Endothelial cell of umbilical vein (primary cell): ENCODE data around the gene SH3GL1. TPM values are rescaled to one million over a fixed set of nuclear protein-coding genes. Genes with fewer than 3 reads are reported as not detected.

ENCODE experiments used
- BruUV-seq: library from RNA; stranded (reverse); fragments of 400-500 nt; replicated peaks from 2 replicates; lab custom pipeline; 2021; lab: Mats Ljungman, UMichigan
- CTCF ChIA-PET: fragments of 300-600, 350-600 bp; sonication (Branson Sonifier 250); formaldehyde crosslinking; loops from one replicate; lab custom pipeline; 2021; ENCODE audit warnings: antibody characterized with exemption, inconsistent platforms; lab: Charles Lee
- POLR2A ChIA-PET: fragments of 300-600, 350-600 bp; sonication (Branson Sonifier 250); formaldehyde crosslinking; loops from one replicate; lab custom pipeline; 2021; ENCODE audit warnings: antibody characterized with exemption, inconsistent platforms; lab: Charles Lee
- DNase-seq: peaks from one replicate; pipeline ENCODE4 v3.0.0-alpha.2; 2011; ENCODE audit warnings: low read depth, low spot score
- FAIRE-seq: peaks from 2 replicates; lab custom pipeline; 2011; peaks lifted over from hg19 to GRCh38; lab: Jason Lieb, UNC
- H2AFZ ChIP-seq: 2 replicates; pipeline ENCODE4 v1.6.0; 2012; ENCODE audit warnings: low read depth, low read length, control low read depth, inconsistent platforms
- H3K27ac ChIP-seq: 2 replicates; pipeline ENCODE4 v1.5.1; 2011; ENCODE audit warnings: low read depth, mild to moderate bottlenecking, control low read depth, low read length, moderate library complexity; ENCODE audit not compliant: insufficient read depth
- H3K27me3 ChIP-seq, 2 experiments: 2 replicates each; pipeline versions ENCODE4 v1.6.0 to v1.6.1; 2011; ENCODE audit warnings: low read length in 2 of 2, mixed read lengths in 1 of 2; ENCODE audit not compliant: control insufficient read depth in 2 of 2, insufficient read depth in 2 of 2
- H3K36me3 ChIP-seq, 2 experiments: 2 replicates in 1 of 2; 3 replicates in 1 of 2; pipeline ENCODE4 v1.5.1; 2011; ENCODE audit warnings: low read length in 2 of 2, mild to moderate bottlenecking in 1 of 2, moderate library complexity in 1 of 2; ENCODE audit not compliant: control insufficient read depth in 2 of 2, insufficient read depth in 2 of 2; ENCODE audit errors: extremely low read depth in 1 of 2
- H3K4me1 ChIP-seq: 3 replicates; pipeline ENCODE4 v1.5.1; 2011; ENCODE audit warnings: mild to moderate bottlenecking, low read length; ENCODE audit not compliant: control insufficient read depth, insufficient read depth; ENCODE audit errors: extremely low read depth
- H3K4me2 ChIP-seq: 2 replicates; pipeline ENCODE4 v1.6.1; 2011; ENCODE audit warnings: low read length, control low read depth, mixed read lengths; ENCODE audit not compliant: insufficient read depth
- H3K4me3 ChIP-seq, 3 experiments: fragments of 200-600 bp in 1 of 3; sonication (generic), shearing (Covaris generic) in 1 of 3; replicated peaks in 1 of 3; 2 replicates each; pipeline ENCODE4 v1.5.1; 2011 to 2016; ENCODE audit warnings: control low read depth in 3 of 3, low read length in 3 of 3, mild to moderate bottlenecking in 2 of 3, inconsistent platforms in 1 of 3, low read depth in 1 of 3, moderate library complexity in 1 of 3; ENCODE audit not compliant: insufficient read depth in 1 of 3
- H3K79me2 ChIP-seq: 2 replicates; pipeline ENCODE4 v1.6.0; 2012; ENCODE audit warnings: low read length, inconsistent platforms; ENCODE audit not compliant: control insufficient read depth, insufficient read depth
- H3K9ac ChIP-seq: replicated peaks from 2 replicates; pipeline ENCODE3; 2011; ENCODE audit warnings: low read length, control low read depth; ENCODE audit not compliant: insufficient read depth; ENCODE audit errors: extremely low read depth
- H3K9me1 ChIP-seq: replicated peaks from 3 replicates; pipeline ENCODE4 v1.6.0; 2011; ENCODE audit warnings: mild to moderate bottlenecking, low read length; ENCODE audit not compliant: control insufficient read depth, insufficient read depth; ENCODE audit errors: extremely low read depth
- H3K9me3 ChIP-seq: replicated peaks from 2 replicates; pipeline ENCODE4 v1.5.1; 2012; ENCODE audit warnings: low read length, inconsistent platforms; ENCODE audit not compliant: control insufficient read depth, insufficient read depth
- H4K20me1 ChIP-seq: replicated peaks from 2 replicates; pipeline ENCODE3; 2011; ENCODE audit warnings: mild to moderate bottlenecking, low read length; ENCODE audit not compliant: control insufficient read depth, insufficient read depth; ENCODE audit errors: extremely low read depth
- CTCF ChIP-seq, 2 donors: IDR thresholded peaks; 1 replicate in 1 of 2; 2 replicates in 1 of 2; pipeline ENCODE4 v1.5.1; 2011; ENCODE audit warnings: low read length in 2 of 2, mild to moderate bottlenecking in 2 of 2, moderate library complexity in 2 of 2, control low read depth in 1 of 2, inconsistent platforms in 1 of 2, low read depth in 1 of 2; ENCODE audit not compliant: insufficient read depth in 1 of 2; ENCODE audit errors: extremely low read depth in 1 of 2
- EZH2 ChIP-seq: IDR thresholded peaks from 2 replicates; pipeline ENCODE4 v1.6.1; 2012; ENCODE audit warnings: borderline replicate concordance, low read depth, mild to moderate bottlenecking, moderate library complexity, low read length, inconsistent platforms; ENCODE audit not compliant: severe bottlenecking
- FOS ChIP-seq: IDR thresholded peaks from 2 replicates; pipeline ENCODE4 v1.6.1; 2011; ENCODE audit warnings: mild to moderate bottlenecking, low read length, moderate library complexity, borderline replicate concordance; ENCODE audit not compliant: insufficient read depth
- GATA2 ChIP-seq: IDR thresholded peaks from 2 replicates; pipeline ENCODE4 v1.7.0; 2011; ENCODE audit warnings: low read depth, mild to moderate bottlenecking, moderate library complexity, mixed read lengths, low read length; ENCODE audit not compliant: insufficient read length, insufficient read depth
- JUN ChIP-seq: IDR thresholded peaks from 2 replicates; pipeline ENCODE4 v1.6.1; 2011; ENCODE audit warnings: borderline replicate concordance, low read depth; ENCODE audit not compliant: insufficient read length, insufficient read depth
- MAX ChIP-seq: IDR thresholded peaks from 2 replicates; pipeline ENCODE4 v1.6.1; 2011; ENCODE audit not compliant: insufficient read depth, insufficient read length
- MYC ChIP-seq: IDR thresholded peaks from one replicate; pipeline ENCODE4 v1.6.1; 2011; ENCODE audit warnings: mild to moderate bottlenecking, low read depth, low read length
- POLR2A ChIP-seq: IDR thresholded peaks from 2 replicates; pipeline ENCODE4 v1.6.1; 2012; ENCODE audit warnings: low read depth, mild to moderate bottlenecking, control low read depth, low read length
- POLR2AphosphoS5 ChIP-seq: IDR thresholded peaks from 2 replicates; pipeline ENCODE4 v1.6.1; 2012; ENCODE audit warnings: low read depth, mild to moderate bottlenecking, control low read depth, low read length, moderate library complexity; ENCODE audit not compliant: insufficient read depth
- dilution Hi-C: fragments of 300-500 bp; cut with MboI; formaldehyde crosslinking; loops from one replicate; pipeline ENCODE4 v1.15.0; 2019; ENCODE audit warnings: low sequenced_read_pairs; ENCODE audit not compliant: extremely low pct_ligation_motif_present
- intact Hi-C: fragments of 100-400 bp; cut with micrococcal nuclease; formaldehyde crosslinking; loops from one replicate; pipeline ENCODE4 v1.10.0; 2022
- polyA plus RNA-seq, 4 experiments: library from polyadenylated mRNA; depleted of rRNA in 3 of 4; stranded (reverse) in 3 of 4; unstranded in 1 of 4; fragments of >200 nt; gene quantifications; 2 replicates each; pipeline versions ENCODE4 v1.2.1 to v1.2.3, GENCODE V29; 2011 to 2012; ENCODE audit warnings: missing spikeins in 1 of 4
- total RNA-seq: library from RNA; stranded (reverse); gene quantifications from 2 replicates; pipeline ENCODE4 v1.2.3, GENCODE V29; 2021

The SH3GL1 gene
- total and polyA plus RNA-seq, 2 donors (not counting 3 experiments of a cell fraction or from before 2014, with no cell fraction given), result 143 to 145 TPM

DNA sequence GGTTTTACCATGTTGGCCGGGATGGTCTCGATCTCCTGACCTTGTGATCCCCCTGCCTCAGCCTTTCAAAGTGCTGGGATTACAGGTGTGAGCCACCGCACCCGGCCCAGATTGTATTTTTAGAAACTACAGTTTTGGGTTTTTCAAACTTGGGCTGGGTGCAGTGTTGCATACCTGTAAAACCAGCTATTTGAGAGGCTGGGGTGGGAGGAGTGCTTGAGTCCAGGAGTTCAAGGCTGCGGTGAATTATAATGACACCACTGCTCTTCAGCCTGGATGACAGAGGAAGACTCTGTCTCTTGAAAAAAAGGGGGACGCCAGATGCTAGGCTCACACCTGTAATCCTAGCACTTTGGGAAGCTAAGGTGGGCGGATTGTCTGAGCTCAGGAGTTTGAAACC is 6.3 kb upstream of the SH3GL1 start:
- dilution Hi-C loops, result no loop called here
- Histone ChIP-seq H3K4me1 (peaks cover 10% of the 10 kb centered on the region), H3K27ac (no peak overlapping the region), H3K79me2 (peaks cover 38% of the 10 kb centered on the region), H2AFZ (no peak overlapping the region), H3K4me2 (no peak overlapping the region), H3K9me3 (no peaks in the 10 kb centered on the region), H4K20me1 (no peaks in the 10 kb centered on the region), H3K9ac (no peak overlapping the region), H3K36me3 (no peaks in the 10 kb centered on the region), H3K9me1 (no peaks in the 10 kb centered on the region), H3K27me3 (no peaks in the 10 kb centered on the region), H3K4me3 (no peak overlapping the region)
- TF ChIP-seq EZH2 (no peak), MAX (no peak), FOS (no peak), MYC (no peak), POLR2A (no peak), POLR2AphosphoS5 (no peak), JUN (no peak), GATA2 (no peak), CTCF (IDR thresholded peaks at IDR 0.05; ENCODE audit: extremely low read depth in 1 of 2, insufficient read depth in 1 of 2, low read depth in 1 of 2, low read length in 2 of 2) (no peak)
- intact Hi-C loops, result no loop called here
- ChIA-PET POLR2A (interaction anchor here (0.7 kb wide), 1 partner anchor 1708 kb away, joined by 4 read pairs; no protein-coding TSS in a partner anchor), CTCF (interaction anchor here (1.5 kb wide), 1 partner anchor 10 kb away, joined by 5 read pairs; no protein-coding TSS in a partner anchor)
- DNase-seq (no peak), FAIRE-seq (no peak)
- BruUV-seq, result no TSS peak
